HEK293 (cell line): ENCODE results near the gene KRTAP10-10.
"Not testable (repeated sequence)": the region's sequence is repeated elsewhere in the genome, so short reads cannot be mapped to it uniquely, and the experiment has no call there.

ENCODE experiments used
- KLF9 ChIP-seq: fragments of 450-650 bp; formaldehyde crosslinking; IDR thresholded peaks from 2 replicates; pipeline ENCODE4 v1.5.1; 2016; ENCODE audit warnings: missing biosample characterization, missing genetic modification characterization, low read depth
- ZFP41 ChIP-seq: fragments of 450-650 bp; formaldehyde crosslinking; IDR thresholded peaks from 2 replicates; pipeline ENCODE4 v1.5.1; 2016; ENCODE audit warnings: missing biosample characterization, missing genetic modification characterization, borderline replicate concordance
- ZNF48 ChIP-seq: fragments of 450-650 bp; formaldehyde crosslinking; IDR thresholded peaks from 2 replicates; pipeline ENCODE4 v1.5.1; 2016; ENCODE audit warnings: missing biosample characterization, missing genetic modification characterization
- ZNF776 ChIP-seq: fragments of 450-650 bp; formaldehyde crosslinking; IDR thresholded peaks from 2 replicates; pipeline ENCODE4 v1.5.0; 2017; ENCODE audit warnings: missing biosample characterization, missing genetic modification characterization, borderline replicate concordance
- TF ChIP-seq, protein P1 (sequence below): fragments of 450-650 bp; formaldehyde crosslinking; IDR thresholded peaks from 2 replicates; pipeline ENCODE4 v1.5.1; 2016; ENCODE audit warnings: missing biosample characterization, missing genetic modification characterization
- TF ChIP-seq, protein P2 (sequence below): fragments of 450-650 bp; formaldehyde crosslinking; IDR thresholded peaks from 2 replicates; pipeline ENCODE4 v1.5.1; 2017; ENCODE audit warnings: missing biosample characterization, mild to moderate bottlenecking, missing genetic modification characterization, moderate library complexity

DNA sequence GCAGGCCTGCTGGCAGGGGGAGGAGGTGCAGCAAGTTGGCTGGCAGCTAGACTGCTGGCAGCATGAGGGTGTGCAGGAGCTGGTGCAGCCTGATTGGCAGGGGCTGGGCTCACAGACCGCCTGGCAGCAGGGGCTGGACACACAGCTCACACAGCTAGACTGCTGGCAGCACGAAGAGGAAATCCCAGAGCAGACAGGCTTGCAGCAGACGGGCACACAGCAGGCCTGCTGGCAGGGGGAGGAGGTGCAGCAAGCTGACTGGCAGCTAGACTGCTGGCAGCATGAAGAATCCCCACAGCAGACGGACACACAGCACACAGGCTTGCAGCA, 45.4 kb upstream of the KRTAP10-10 start:
- TF ChIP-seq, protein P1, sequence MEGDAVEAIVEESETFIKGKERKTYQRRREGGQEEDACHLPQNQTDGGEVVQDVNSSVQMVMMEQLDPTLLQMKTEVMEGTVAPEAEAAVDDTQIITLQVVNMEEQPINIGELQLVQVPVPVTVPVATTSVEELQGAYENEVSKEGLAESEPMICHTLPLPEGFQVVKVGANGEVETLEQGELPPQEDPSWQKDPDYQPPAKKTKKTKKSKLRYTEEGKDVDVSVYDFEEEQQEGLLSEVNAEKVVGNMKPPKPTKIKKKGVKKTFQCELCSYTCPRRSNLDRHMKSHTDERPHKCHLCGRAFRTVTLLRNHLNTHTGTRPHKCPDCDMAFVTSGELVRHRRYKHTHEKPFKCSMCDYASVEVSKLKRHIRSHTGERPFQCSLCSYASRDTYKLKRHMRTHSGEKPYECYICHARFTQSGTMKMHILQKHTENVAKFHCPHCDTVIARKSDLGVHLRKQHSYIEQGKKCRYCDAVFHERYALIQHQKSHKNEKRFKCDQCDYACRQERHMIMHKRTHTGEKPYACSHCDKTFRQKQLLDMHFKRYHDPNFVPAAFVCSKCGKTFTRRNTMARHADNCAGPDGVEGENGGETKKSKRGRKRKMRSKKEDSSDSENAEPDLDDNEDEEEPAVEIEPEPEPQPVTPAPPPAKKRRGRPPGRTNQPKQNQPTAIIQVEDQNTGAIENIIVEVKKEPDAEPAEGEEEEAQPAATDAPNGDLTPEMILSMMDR (tag by site-specific recombination) = not testable (repeated sequence)
- TF ChIP-seq ZNF776, KLF9, ZFP41, ZNF48 (tag by site-specific recombination): not testable (repeated sequence)
- TF ChIP-seq, protein P2, sequence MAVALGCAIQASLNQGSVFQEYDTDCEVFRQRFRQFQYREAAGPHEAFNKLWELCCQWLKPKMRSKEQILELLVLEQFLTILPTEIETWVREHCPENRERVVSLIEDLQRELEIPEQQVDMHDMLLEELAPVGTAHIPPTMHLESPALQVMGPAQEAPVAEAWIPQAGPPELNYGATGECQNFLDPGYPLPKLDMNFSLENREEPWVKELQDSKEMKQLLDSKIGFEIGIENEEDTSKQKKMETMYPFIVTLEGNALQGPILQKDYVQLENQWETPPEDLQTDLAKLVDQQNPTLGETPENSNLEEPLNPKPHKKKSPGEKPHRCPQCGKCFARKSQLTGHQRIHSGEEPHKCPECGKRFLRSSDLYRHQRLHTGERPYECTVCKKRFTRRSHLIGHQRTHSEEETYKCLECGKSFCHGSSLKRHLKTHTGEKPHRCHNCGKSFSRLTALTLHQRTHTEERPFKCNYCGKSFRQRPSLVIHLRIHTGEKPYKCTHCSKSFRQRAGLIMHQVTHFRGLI (tag by site-specific recombination) = not testable (repeated sequence)
